H1 (cell line): Measurements from ENCODE around the gene OPCML. TPM values are rescaled to one million over a fixed set of nuclear protein-coding genes. Genes with fewer than 3 reads are reported as not detected.

Experiments used
- CTCF ChIA-PET: fragments of 300-600 bp; sonication (Branson Sonifier 250); formaldehyde crosslinking; loops from one replicate; lab custom pipeline; 2021; ENCODE audit not compliant: partially characterized antibody; lab: Charles Lee
- POLR2A ChIA-PET: fragments of 300-600 bp; sonication (Branson Sonifier 250); formaldehyde crosslinking; loops from one replicate; lab custom pipeline; 2021; ENCODE audit warnings: inconsistent platforms; ENCODE audit not compliant: partially characterized antibody; lab: Charles Lee
- DNase-seq, 2 experiments: peaks; one replicate each; pipeline versions ENCODE4 v3.0.0 to v3.0.0-alpha.2; 2010 to 2022; ENCODE audit warnings: low spot score in 2 of 2, low read depth in 1 of 2, mixed read lengths in 1 of 2
- FAIRE-seq: peaks from 2 replicates; lab custom pipeline; 2011; peaks lifted over from hg19 to GRCh38; lab: Jason Lieb, UNC
- H2AFZ ChIP-seq: 2 replicates; pipeline ENCODE4 v1.8.1; 2012; ENCODE audit warnings: low read length, inconsistent platforms
- H2AK5ac ChIP-seq: 2 replicates; pipeline ENCODE4 v1.6.1; 2013; ENCODE audit warnings: low read depth, low read length
- H2BK120ac ChIP-seq: replicated peaks from 2 replicates; pipeline ENCODE3; 2013; ENCODE audit warnings: low read depth, low read length, inconsistent platforms
- H2BK12ac ChIP-seq: 2 replicates; pipeline ENCODE4 v1.6.1; 2013; ENCODE audit warnings: low read depth, low read length
- H2BK15ac ChIP-seq: 2 replicates; pipeline ENCODE4 v1.6.1; 2013; ENCODE audit warnings: low read length
- H2BK20ac ChIP-seq: 2 replicates; pipeline ENCODE4 v1.6.1; 2013; ENCODE audit warnings: low read length
- H2BK5ac ChIP-seq: 2 replicates; pipeline ENCODE4 v1.6.1; 2013; ENCODE audit warnings: low read depth, low read length
- H3K14ac ChIP-seq: 2 replicates; pipeline ENCODE4 v1.6.1; 2013; ENCODE audit warnings: inconsistent platforms; ENCODE audit not compliant: insufficient read length
- H3K18ac ChIP-seq: 2 replicates; pipeline ENCODE4 v1.6.1; 2013; ENCODE audit warnings: low read length; ENCODE audit errors: extremely low read depth
- H3K23ac ChIP-seq: 2 replicates; pipeline ENCODE4 v1.6.1; 2013; ENCODE audit warnings: inconsistent platforms; ENCODE audit not compliant: insufficient read length
- H3K23me2 ChIP-seq: 2 replicates; pipeline ENCODE4 v1.6.1; 2013; ENCODE audit warnings: low read depth, low read length
- H3K27ac ChIP-seq: 2 replicates; pipeline ENCODE4 v1.6.1; 2011; ENCODE audit warnings: low read depth, low read length, inconsistent platforms
- H3K27me3 ChIP-seq, 4 experiments: replicated peaks in 1 of 4; 1 replicate in 1 of 4; 2 replicates in 3 of 4; pipeline versions ENCODE4 v1.6.1 to v1.8.1; 2011 to 2013; ENCODE audit warnings: low read length in 3 of 4, mild to moderate bottlenecking in 3 of 4, inconsistent platforms in 2 of 4, mixed read lengths in 2 of 4, moderate library complexity in 1 of 4; ENCODE audit not compliant: control insufficient read depth in 3 of 4, insufficient read depth in 3 of 4; ENCODE audit errors: extremely low read depth in 1 of 4
- H3K36me3 ChIP-seq, 4 experiments: 2 replicates each; pipeline versions ENCODE4 v1.6.1 to v1.8.1; 2011 to 2013; ENCODE audit warnings: mild to moderate bottlenecking in 4 of 4, low read length in 3 of 4, moderate library complexity in 2 of 4, control low read depth in 1 of 4, inconsistent platforms in 1 of 4; ENCODE audit not compliant: insufficient read depth in 4 of 4, control insufficient read depth in 2 of 4
- H3K4ac ChIP-seq: replicated peaks from 2 replicates; pipeline ENCODE3; 2013; ENCODE audit warnings: low read length, low read depth, mixed read lengths, inconsistent platforms; ENCODE audit not compliant: insufficient read length
- H3K4me1 ChIP-seq, 4 experiments: replicated peaks in 1 of 4; 1 replicate in 1 of 4; 2 replicates in 3 of 4; pipeline versions ENCODE4 v1.6.1 to v1.8.1; 2011 to 2013; ENCODE audit warnings: low read length in 3 of 4, inconsistent platforms in 2 of 4, mixed read lengths in 1 of 4; ENCODE audit not compliant: insufficient read depth in 4 of 4, control insufficient read depth in 3 of 4
- H3K4me2 ChIP-seq, 2 experiments: 2 replicates each; pipeline versions ENCODE4 v1.6.1 to v1.8.1; 2011 to 2013; ENCODE audit warnings: low read depth in 2 of 2, low read length in 2 of 2, control low read depth in 1 of 2, inconsistent platforms in 1 of 2, mild to moderate bottlenecking in 1 of 2; ENCODE audit not compliant: insufficient read depth in 1 of 2
- H3K4me3 ChIP-seq, 4 experiments: fragments of 200-600, 300-600 bp in 1 of 4; sonication (generic), shearing (Covaris generic), sonication (Bioruptor Twin) in 1 of 4; 2 replicates each; pipeline versions ENCODE4 v1.5.1 to v1.8.1; 2011 to 2016; ENCODE audit warnings: low read length in 4 of 4, low read depth in 3 of 4, control low read depth in 2 of 4, inconsistent platforms in 2 of 4, mild to moderate bottlenecking in 2 of 4, mixed read lengths in 1 of 4, moderate library complexity in 1 of 4; ENCODE audit not compliant: insufficient read depth in 2 of 4; ENCODE audit errors: extremely low read depth in 1 of 4
- H3K56ac ChIP-seq: replicated peaks from 2 replicates; pipeline ENCODE3; 2013; ENCODE audit warnings: low read depth, mild to moderate bottlenecking, mixed read lengths, low read length, inconsistent platforms; ENCODE audit not compliant: insufficient read length
- H3K79me1 ChIP-seq: 2 replicates; pipeline ENCODE4 v1.6.1; 2013; ENCODE audit warnings: low read depth, low read length, control low read depth
- H3K79me2 ChIP-seq, 2 experiments: 2 replicates each; pipeline versions ENCODE4 v1.6.1 to v1.8.1; 2012 to 2013; ENCODE audit warnings: low read length in 2 of 2, mild to moderate bottlenecking in 2 of 2, inconsistent platforms in 1 of 2; ENCODE audit not compliant: insufficient read depth in 2 of 2, control insufficient read depth in 1 of 2
- H3K9ac ChIP-seq, 4 experiments: replicated peaks in 1 of 4; 1 replicate in 1 of 4; 2 replicates in 3 of 4; pipeline versions ENCODE4 v1.6.1 to v1.8.1; 2011 to 2013; ENCODE audit warnings: low read depth in 3 of 4, low read length in 3 of 4, control low read depth in 2 of 4, mild to moderate bottlenecking in 2 of 4, moderate library complexity in 2 of 4, inconsistent platforms in 1 of 4; ENCODE audit errors: extremely low read depth in 1 of 4
- H3K9me3 ChIP-seq, 2 experiments: 2 replicates each; pipeline versions ENCODE4 v1.6.1 to v1.8.1; 2012 to 2013; ENCODE audit warnings: mild to moderate bottlenecking in 2 of 2, moderate library complexity in 2 of 2, control low read depth in 1 of 2, inconsistent platforms in 1 of 2, low read depth in 1 of 2, low read length in 1 of 2, mixed read lengths in 1 of 2; ENCODE audit not compliant: insufficient read depth in 2 of 2
- H4K20me1 ChIP-seq, 2 experiments: replicated peaks in 1 of 2; 2 replicates each; pipeline versions ENCODE3 to v1.8.1; 2011 to 2013; ENCODE audit warnings: inconsistent platforms in 2 of 2, low read length in 2 of 2, mild to moderate bottlenecking in 1 of 2; ENCODE audit not compliant: insufficient read depth in 2 of 2, control insufficient read depth in 1 of 2
- H4K5ac ChIP-seq: 2 replicates; pipeline ENCODE4 v1.6.1; 2013; ENCODE audit warnings: low read length, low read depth, mixed read lengths, inconsistent platforms; ENCODE audit not compliant: insufficient read length
- H4K8ac ChIP-seq: 2 replicates; pipeline ENCODE4 v1.8.0; 2013; ENCODE audit warnings: mild to moderate bottlenecking, moderate library complexity, low read length, inconsistent platforms; ENCODE audit not compliant: insufficient read depth; ENCODE audit errors: extremely low read depth
- H4K91ac ChIP-seq: replicated peaks from 2 replicates; pipeline ENCODE3; 2013; ENCODE audit warnings: low read length, mixed read lengths, inconsistent platforms; ENCODE audit not compliant: insufficient read length
- ATF2 ChIP-seq: IDR thresholded peaks from 2 replicates; pipeline ENCODE4 v1.6.1; 2012; ENCODE audit warnings: low read length, inconsistent platforms
- ATF3 ChIP-seq: IDR thresholded peaks from 2 replicates; pipeline ENCODE4 v1.6.1; 2011; ENCODE audit warnings: low read depth, mild to moderate bottlenecking, low read length; ENCODE audit not compliant: insufficient read depth
- BACH1 ChIP-seq: IDR thresholded peaks from 2 replicates; pipeline ENCODE4 v1.6.1; 2012; ENCODE audit warnings: low read length, improper control_type of control experiment
- CEBPB ChIP-seq: IDR thresholded peaks from 2 replicates; pipeline ENCODE4 v1.6.1; 2012; ENCODE audit warnings: low read depth, low read length
- E2F6 ChIP-seq: IDR thresholded peaks from 2 replicates; pipeline ENCODE4 v1.6.1; 2012; ENCODE audit warnings: inconsistent platforms
- EGR1 ChIP-seq: IDR thresholded peaks from 2 replicates; pipeline ENCODE4 v1.6.1; 2011; ENCODE audit warnings: low read depth, low read length, borderline replicate concordance
- RFX5 ChIP-seq: IDR thresholded peaks from 2 replicates; pipeline ENCODE4 v1.6.1; 2011; ENCODE audit warnings: low read depth, low read length, improper control_type of control experiment, borderline replicate concordance
- SIRT6 ChIP-seq: IDR thresholded peaks from one replicate; pipeline ENCODE4 v1.7.1; 2012; ENCODE audit warnings: low read length, inconsistent platforms
- SP4 ChIP-seq: IDR thresholded peaks from 2 replicates; pipeline ENCODE4 v1.6.1; 2012; ENCODE audit warnings: low read length, inconsistent platforms
- USF2 ChIP-seq: IDR thresholded peaks from 2 replicates; pipeline ENCODE4 v1.6.1; 2011; ENCODE audit warnings: low read length, improper control_type of control experiment
- YY1 ChIP-seq: IDR thresholded peaks from 2 replicates; pipeline ENCODE4 v1.6.1; 2011; ENCODE audit warnings: low read depth, mild to moderate bottlenecking, low read length
- WGBS, 2 experiments: shearing (Covaris generic) in 1 of 2; methylation state at CpG; one replicate each; pipeline versions ENCODE4 v1.1.6 to v1.1.7; 2013 to 2015; ENCODE audit warnings: low lambda C conversion rate in 2 of 2, mixed read lengths in 2 of 2, inconsistent platforms in 1 of 2, low coverage in 1 of 2, missing lambda C conversion rate in 1 of 2; ENCODE audit not compliant: insufficient replicate concordance in 2 of 2, insufficient coverage in 1 of 2, insufficient read length in 1 of 2; ENCODE audit errors: extremely low coverage in 1 of 2, missing lambda C conversion rate in 1 of 2; 5-methylcytosine and 5-hydroxymethylcytosine counted together
- polyA plus RNA-seq, 7 experiments: library from polyadenylated mRNA; depleted of rRNA in 3 of 7; stranded (reverse) in 5 of 7; unstranded in 2 of 7; fragments of >200 nt in 5 of 7; fragments of 200-250 nt in 2 of 7; gene quantifications; 1 replicate in 5 of 7; 2 replicates in 1 of 7; 4 replicates in 1 of 7; pipeline versions ENCODE4 v1.2.1 to v1.2.3, GENCODE V29; 2011 to 2013; ENCODE audit warnings: missing spikeins in 2 of 7, mixed read lengths in 2 of 7
- total RNA-seq: library from RNA; stranded (reverse); fragmentation: NEBNext Ultra II Directional; extraction: Animal tissue kit (Norgen Biotek cat#: 25700); gene quantifications from 2 replicates; pipeline ENCODE4 v1.2.1, GENCODE V29; 2021

The OPCML gene
- total and polyA plus RNA-seq, 2 of the 8 experiments (the other 6 are each of a cell fraction or from before 2014, with no cell fraction given) = 2.3 to 3.1 TPM

- Histone ChIP-seq H2BK5ac (no peak overlapping the region), H4K91ac (no peak overlapping the region), H3K27me3 (peaks cover 0 to 33% (median 26%) of the 10 kb centered on the region in 4 experiments; a peak in 6 of 7 replicates), H3K4me3 (no peak overlapping the region), H3K79me1 (no peaks in the 10 kb centered on the region), H3K27ac (no peak overlapping the region), H4K5ac (no peak overlapping the region), H3K23ac (no peak overlapping the region), H2AFZ (no peak overlapping the region), H3K4ac (no peak overlapping the region), H3K4me1 (peaks cover 3 to 4% (median 4%) of the 10 kb centered on the region in 4 experiments; a peak in 6 of 7 replicates), H3K9ac (no peak overlapping the region), H3K4me2 (no peak overlapping the region; a peak in 1 of 4 replicates), H4K8ac (no peak overlapping the region), H2BK120ac (no peak overlapping the region), H3K56ac (no peak overlapping the region), H3K9me3 (no peaks in the 10 kb centered on the region), H3K18ac (no peak overlapping the region), H2BK20ac (no peak overlapping the region), H3K14ac (no peak overlapping the region), H2BK15ac (no peak overlapping the region), H3K79me2 (no peaks in the 10 kb centered on the region), H3K23me2 (peaks cover 16% of the 10 kb centered on the region; the same call in 1 of the 2 replicates), H4K20me1 (peaks cover 0 to 3% of the 10 kb centered on the region in 2 experiments), H2BK12ac (no peak overlapping the region), H3K36me3 (no peaks in the 10 kb centered on the region), H2AK5ac (no peak overlapping the region)
- ChIA-PET POLR2A (no interaction called here), CTCF (interaction anchor here (0.7 to 9.7 kb wide), 66 partner anchors 10 to 691 kb away, joined by 3 to 131 read pairs (median 5); no protein-coding TSS in a partner anchor)
- 81% methylated on average over 3 of the region's 3 CpGs; no CpG with 5 or more reads in 1 of the 2 experiments for WGBS, 2 experiments
- DNase-seq = no peak
- no peak for FAIRE-seq
- TF ChIP-seq ATF2 (no peak), RFX5 (no peak), EGR1 (no peak), BACH1 (no peak), YY1 (no peak), ATF3 (no peak), USF2 (no peak), SP4 (no peak), CEBPB (no peak), E2F6 (no peak), SIRT6 (no peak)
These were observed 590.5 kb downstream of the OPCML start for GRCh38 chr11:132941761-132942160.
